ENCODE measurements around the gene MOB3B.

GRCh38 chr9:27572918-27573633, 43.5 kb upstream of the MOB3B start, which contains the start of gene C9orf72:
- TF ChIP-seq, protein P1, sequence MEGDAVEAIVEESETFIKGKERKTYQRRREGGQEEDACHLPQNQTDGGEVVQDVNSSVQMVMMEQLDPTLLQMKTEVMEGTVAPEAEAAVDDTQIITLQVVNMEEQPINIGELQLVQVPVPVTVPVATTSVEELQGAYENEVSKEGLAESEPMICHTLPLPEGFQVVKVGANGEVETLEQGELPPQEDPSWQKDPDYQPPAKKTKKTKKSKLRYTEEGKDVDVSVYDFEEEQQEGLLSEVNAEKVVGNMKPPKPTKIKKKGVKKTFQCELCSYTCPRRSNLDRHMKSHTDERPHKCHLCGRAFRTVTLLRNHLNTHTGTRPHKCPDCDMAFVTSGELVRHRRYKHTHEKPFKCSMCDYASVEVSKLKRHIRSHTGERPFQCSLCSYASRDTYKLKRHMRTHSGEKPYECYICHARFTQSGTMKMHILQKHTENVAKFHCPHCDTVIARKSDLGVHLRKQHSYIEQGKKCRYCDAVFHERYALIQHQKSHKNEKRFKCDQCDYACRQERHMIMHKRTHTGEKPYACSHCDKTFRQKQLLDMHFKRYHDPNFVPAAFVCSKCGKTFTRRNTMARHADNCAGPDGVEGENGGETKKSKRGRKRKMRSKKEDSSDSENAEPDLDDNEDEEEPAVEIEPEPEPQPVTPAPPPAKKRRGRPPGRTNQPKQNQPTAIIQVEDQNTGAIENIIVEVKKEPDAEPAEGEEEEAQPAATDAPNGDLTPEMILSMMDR (IDR thresholded peaks at IDR 0.05; ENCODE audit: low read depth, low read length, poor library complexity, severe bottlenecking), result no peak
- no peak for TF ChIP-seq EZH2phosphoT487 (IDR thresholded peaks at IDR 0.05; ENCODE audit: borderline replicate concordance, low read length)
